ENCODE data around the gene FGF8.

- TF ChIP-seq, protein P1, sequence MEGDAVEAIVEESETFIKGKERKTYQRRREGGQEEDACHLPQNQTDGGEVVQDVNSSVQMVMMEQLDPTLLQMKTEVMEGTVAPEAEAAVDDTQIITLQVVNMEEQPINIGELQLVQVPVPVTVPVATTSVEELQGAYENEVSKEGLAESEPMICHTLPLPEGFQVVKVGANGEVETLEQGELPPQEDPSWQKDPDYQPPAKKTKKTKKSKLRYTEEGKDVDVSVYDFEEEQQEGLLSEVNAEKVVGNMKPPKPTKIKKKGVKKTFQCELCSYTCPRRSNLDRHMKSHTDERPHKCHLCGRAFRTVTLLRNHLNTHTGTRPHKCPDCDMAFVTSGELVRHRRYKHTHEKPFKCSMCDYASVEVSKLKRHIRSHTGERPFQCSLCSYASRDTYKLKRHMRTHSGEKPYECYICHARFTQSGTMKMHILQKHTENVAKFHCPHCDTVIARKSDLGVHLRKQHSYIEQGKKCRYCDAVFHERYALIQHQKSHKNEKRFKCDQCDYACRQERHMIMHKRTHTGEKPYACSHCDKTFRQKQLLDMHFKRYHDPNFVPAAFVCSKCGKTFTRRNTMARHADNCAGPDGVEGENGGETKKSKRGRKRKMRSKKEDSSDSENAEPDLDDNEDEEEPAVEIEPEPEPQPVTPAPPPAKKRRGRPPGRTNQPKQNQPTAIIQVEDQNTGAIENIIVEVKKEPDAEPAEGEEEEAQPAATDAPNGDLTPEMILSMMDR (IDR thresholded peaks at IDR 0.05), result no peak
- no peak for TF ChIP-seq ZFX (IDR thresholded peaks at IDR 0.05; ENCODE audit: borderline replicate concordance)
Measured at GRCh38 chr10:101721806-101722205, 54.1 kb downstream of the FGF8 start.
